ENCODE data around the gene MPC2. TPM values are rescaled to one million over a fixed set of nuclear protein-coding genes. Genes with fewer than 3 reads are reported as not detected.

MPC2 gene
- total and polyA plus RNA-seq, 2 experiments from 2014 or later: 56.8 to 231 TPM

- H3K4me1 ChIP-seq (ENCODE audit: low read depth): peaks cover 15% of the 10 kb centered on the region
- H3K27ac ChIP-seq: peak overlapping the region; percentile 91
- H3K9me3 ChIP-seq (ENCODE audit: low read depth): no peaks in the 10 kb centered on the region
- H3K4me3 ChIP-seq: peak overlapping the region; percentile 97
- H3K27me3 ChIP-seq: no peaks in the 10 kb centered on the region
- no peaks in the 10 kb centered on the region for H3K36me3 ChIP-seq
- no peak for TF ChIP-seq CTCF (IDR thresholded peaks at IDR 0.05; ENCODE audit: low read depth, low read length)
- DNase-seq (ENCODE audit: low read depth in 1 of 2, low spot score in 1 of 2): peak in 1 of 2 donors; percentile 4
Observed at GRCh38 chr1:167938080-167938636, 1.3 kb upstream of the MPC2 start.

- H3K27ac ChIP-seq: peak overlapping the region; percentile 91
- H3K4me3 ChIP-seq: peak overlapping the region; percentile 97
- TF ChIP-seq CTCF (IDR thresholded peaks at IDR 0.05; ENCODE audit: low read depth, low read length): no peak
- H3K27me3 ChIP-seq: no peaks in the 10 kb centered on the region
- no peaks in the 10 kb centered on the region for H3K36me3 ChIP-seq
- no peaks in the 10 kb centered on the region for H3K9me3 ChIP-seq (ENCODE audit: low read depth)
- peaks cover 15% of the 10 kb centered on the region for H3K4me1 ChIP-seq (ENCODE audit: low read depth)
- no peak for DNase-seq (ENCODE audit: low read depth in 1 of 2, low spot score in 1 of 2)
Observed at GRCh38 chr1:167937709-167938010, 788 bp upstream of the MPC2 start.

- Histone ChIP-seq H3K36me3 (no peaks in the 10 kb centered on the region), H3K27ac (peak within 1 kb of the TSS; percentile 91)
Observed at GRCh38 chr1:167936068-167936929, 573 bp downstream of the MPC2 start, which contains the start of gene DCAF6. TSS of gene DCAF6 (plus strand) at chr1:167936683. CDS start at chr1:167936912, 229 bp downstream.

GRCh38 chr1:167935216-167936067 lies 1.4 kb downstream of the MPC2 start:
- no peak for TF ChIP-seq CTCF (IDR thresholded peaks at IDR 0.05; ENCODE audit: low read depth, low read length)
- Histone ChIP-seq H3K27me3 (no peaks in the 10 kb centered on the region), H3K36me3 (no peaks in the 10 kb centered on the region), H3K9me3 (ENCODE audit: low read depth) (no peaks in the 10 kb centered on the region), H3K27ac (peak overlapping the region; percentile 91), H3K4me3 (peak overlapping the region; percentile 97), H3K4me1 (ENCODE audit: low read depth) (peaks cover 15% of the 10 kb centered on the region)
- peak in 1 of 2 donors; percentile 49 for DNase-seq (ENCODE audit: low read depth in 1 of 2, low spot score in 1 of 2)

More at GRCh38 chr1:167936068-167936929, 573 bp downstream of the MPC2 start, which contains the start of gene DCAF6:
- no peak for TF ChIP-seq CTCF (IDR thresholded peaks at IDR 0.05; ENCODE audit: low read depth, low read length)
- Histone ChIP-seq H3K9me3 (ENCODE audit: low read depth) (no peaks in the 10 kb centered on the region), H3K27me3 (no peaks in the 10 kb centered on the region), H3K4me1 (ENCODE audit: low read depth) (peaks cover 15% of the 10 kb centered on the region), H3K4me3 (peak within 1 kb of the TSS; percentile 97)
- peak; percentile 98 to 99 for DNase-seq (ENCODE audit: low read depth in 1 of 2, low spot score in 1 of 2)

GRCh38 chr1:167934426-167935215 lies 2.3 kb downstream of the MPC2 start:
- TF ChIP-seq CTCF (IDR thresholded peaks at IDR 0.05; ENCODE audit: low read depth, low read length): no peak
- peak overlapping the region; percentile 91 for H3K27ac ChIP-seq

More at GRCh38 chr1:167934426-167935215, 2.3 kb downstream of the MPC2 start:
- Histone ChIP-seq H3K9me3 (ENCODE audit: low read depth) (no peaks in the 10 kb centered on the region), H3K36me3 (no peaks in the 10 kb centered on the region), H3K27me3 (no peaks in the 10 kb centered on the region), H3K4me3 (peak overlapping the region; percentile 97), H3K4me1 (ENCODE audit: low read depth) (peaks cover 15% of the 10 kb centered on the region)
- DNase-seq (ENCODE audit: low read depth in 1 of 2, low spot score in 1 of 2): peak; percentile 25 to 48

Data from cardiac muscle cell (in vitro differentiated cells and primary cell).